Coronary artery (tissue), 2 donors: ENCODE data around the gene IL15RA.

Source experiments
- DNase-seq: peaks from one replicate; pipeline ENCODE4 v3.0.0-alpha.2; 2017; ENCODE audit warnings: low spot score
- H3K27ac ChIP-seq, 2 donors: fragments of 200-600 bp; sonication (generic); one replicate each; pipeline ENCODE4 v1.5.1; 2016 to 2019
- H3K4me3 ChIP-seq: fragments of 200-600 bp; sonication (generic); 2 replicates; pipeline ENCODE4 v1.5.1; 2016; ENCODE audit warnings: mild to moderate bottlenecking, moderate library complexity
- CTCF ChIP-seq: fragments of 200-600 bp; sonication (generic); IDR thresholded peaks from one replicate; pipeline ENCODE4 v1.5.1; 2019; ENCODE audit warnings: antibody characterized with exemption

Gene IL15RA

GRCh38 chr10:6019796-6020195 lies 42.5 kb upstream of the IL15RA start:
- no peak for DNase-seq
- Histone ChIP-seq H3K27ac (no peak overlapping the region), H3K4me3 (no peak overlapping the region)
- TF ChIP-seq CTCF = no peak

GRCh38 chr10:6019010-6019782 lies 41.9 kb upstream of the IL15RA start:
- H3K4me3 ChIP-seq = no peak overlapping the region
- no peak for DNase-seq
- no peak for TF ChIP-seq CTCF
- no peak overlapping the region for H3K27ac ChIP-seq

- DNase-seq = no peak
- Histone ChIP-seq H3K4me3 (no peak overlapping the region), H3K27ac (no peak overlapping the region)
- no peak for TF ChIP-seq CTCF
These were observed 41.1 kb upstream of the IL15RA start for GRCh38 chr10:6018422-6018821.

GRCh38 chr10:6017781-6018354 lies 40.5 kb upstream of the IL15RA start:
- H3K27ac ChIP-seq = no peak overlapping the region
- no peak for TF ChIP-seq CTCF
- no peak for DNase-seq
- no peak overlapping the region for H3K4me3 ChIP-seq

DNA sequence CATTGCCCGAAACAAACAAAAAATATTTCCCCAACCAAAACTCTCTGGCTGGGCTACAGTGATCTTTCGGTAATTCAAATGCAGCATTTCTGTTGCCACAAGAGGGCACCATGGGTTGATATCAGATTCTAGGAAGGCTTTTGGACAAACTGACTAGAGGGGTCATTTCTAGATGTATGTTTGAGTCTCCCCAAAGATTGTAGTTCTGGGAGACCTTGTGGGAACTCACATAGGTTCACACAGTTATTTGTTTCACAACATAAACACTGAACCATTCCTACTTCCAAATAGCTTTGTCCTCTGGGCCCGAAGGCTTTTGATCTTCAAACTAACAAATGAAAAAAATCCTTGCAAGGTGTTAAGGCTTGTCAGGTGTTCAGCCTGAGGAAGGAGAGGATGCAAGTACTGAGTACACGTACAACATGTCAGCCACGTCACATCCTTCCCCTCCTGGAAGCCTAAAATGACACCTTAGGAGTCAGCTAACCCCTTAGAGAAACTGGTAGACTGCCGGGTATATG lies 37.0 kb upstream of the IL15RA start:
- no peak for DNase-seq
- peak; percentile 69 for TF ChIP-seq CTCF
- Histone ChIP-seq H3K4me3 (no peak overlapping the region), H3K27ac (peak overlapping the region in 1 of 2 donors; percentile 20)

GRCh38 chr10:6013413-6014192 lies 36.3 kb upstream of the IL15RA start:
- Histone ChIP-seq H3K4me3 (no peak overlapping the region), H3K27ac (peak overlapping the region in 1 of 2 donors; percentile 20)
- TF ChIP-seq CTCF = no peak
- no peak for DNase-seq
